Rectal smooth muscle tissue (tissue), 1 donor: ENCODE results near the gene ZCWPW2.
A peak's percentile ranks its signal among the peaks of the same experiment; 100 is the strongest.

Experiments used
- H3K27ac ChIP-seq: one replicate; pipeline ENCODE4 v1.7.0; 2013; ENCODE audit warnings: low read depth, low read length, inconsistent platforms
- H3K27me3 ChIP-seq: one replicate; pipeline ENCODE4 v1.7.0; 2013; ENCODE audit warnings: low read length; ENCODE audit not compliant: control insufficient read depth, insufficient read depth
- H3K36me3 ChIP-seq: one replicate; pipeline ENCODE4 v1.7.0; 2013; ENCODE audit warnings: low read length; ENCODE audit not compliant: control insufficient read depth, insufficient read depth
- H3K4me1 ChIP-seq: one replicate; pipeline ENCODE4 v1.7.0; 2013; ENCODE audit warnings: low read length; ENCODE audit not compliant: control insufficient read depth, insufficient read depth
- H3K4me3 ChIP-seq: one replicate; pipeline ENCODE4 v1.7.0; 2013; ENCODE audit warnings: low read length
- H3K9ac ChIP-seq: one replicate; pipeline ENCODE4 v1.7.0; 2013; ENCODE audit warnings: low read length

The ZCWPW2 gene

DNA sequence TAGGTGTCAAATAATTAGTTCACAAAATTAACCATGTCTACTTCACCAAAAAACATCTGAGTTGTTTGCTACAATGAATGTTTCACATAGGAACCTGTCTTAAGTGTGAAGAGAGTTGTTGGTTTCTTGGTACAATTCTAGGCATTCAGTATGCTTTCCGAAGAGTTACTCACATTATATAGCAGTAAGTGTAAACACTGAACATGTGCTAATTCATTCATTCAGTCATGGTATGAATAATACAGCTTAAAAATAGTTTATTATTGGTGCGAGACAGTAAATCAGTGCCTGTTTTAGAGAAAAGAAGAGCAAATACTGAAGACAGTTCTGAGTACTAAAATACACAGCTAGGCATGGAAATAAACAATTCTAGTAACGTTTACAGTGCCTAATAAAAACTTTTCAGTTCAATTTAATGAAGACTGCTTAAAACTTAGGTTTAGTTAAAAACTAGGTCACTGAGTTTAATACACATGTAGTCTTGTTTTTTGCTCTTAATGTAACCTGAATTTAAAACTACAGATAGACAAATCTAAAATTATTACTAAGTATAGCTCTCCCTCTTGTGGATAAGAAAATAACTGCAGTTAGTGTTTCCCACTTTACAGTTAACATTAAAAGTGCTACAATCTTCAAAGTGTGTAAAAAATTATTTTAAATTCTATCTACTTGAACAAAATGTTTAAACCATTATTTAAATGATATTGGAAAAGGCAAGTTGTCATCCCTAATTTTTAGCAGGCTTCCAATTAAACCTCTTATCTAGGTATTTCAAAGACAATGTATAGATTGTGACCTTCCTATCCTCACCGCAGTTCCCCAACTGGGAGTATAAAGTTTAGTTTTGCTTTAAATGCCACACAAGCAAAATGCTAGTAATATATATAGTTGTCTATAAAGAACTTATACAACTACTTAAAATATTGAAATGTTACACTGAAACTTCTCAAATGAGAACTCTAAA lies 20.1 kb upstream of the ZCWPW2 start:
- Histone ChIP-seq H3K9ac (no peak overlapping the region), H3K36me3 (no peaks in the 10 kb centered on the region), H3K27me3 (no peaks in the 10 kb centered on the region), H3K27ac (no peak overlapping the region), H3K4me3 (no peak overlapping the region), H3K4me1 (peaks cover 3% of the 10 kb centered on the region)

DNA sequence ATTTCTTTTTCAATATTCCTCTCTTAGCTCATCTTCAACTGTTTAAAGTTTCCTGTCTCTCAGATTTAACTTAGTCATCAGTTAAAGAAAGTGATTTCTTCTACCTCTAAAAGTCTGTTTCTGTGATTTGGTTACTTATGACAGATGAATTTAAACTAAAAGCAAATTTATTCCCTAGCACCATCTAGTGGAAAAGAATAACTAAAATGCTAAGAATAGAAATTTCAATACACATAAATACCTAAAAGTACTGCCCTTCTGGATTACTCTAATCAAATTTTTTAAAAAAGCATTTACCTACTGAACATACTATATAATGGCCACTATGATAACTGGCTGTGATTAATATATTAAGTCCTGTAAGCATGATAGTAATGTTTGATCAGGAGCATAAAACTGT lies 14.0 kb upstream of the ZCWPW2 start:
- no peaks in the 10 kb centered on the region for H3K27me3 ChIP-seq
- H3K36me3 ChIP-seq = no peaks in the 10 kb centered on the region
- H3K27ac ChIP-seq = no peak overlapping the region
- no peaks in the 10 kb centered on the region for H3K4me1 ChIP-seq
- no peak overlapping the region for H3K9ac ChIP-seq
- no peak overlapping the region for H3K4me3 ChIP-seq

DNA sequence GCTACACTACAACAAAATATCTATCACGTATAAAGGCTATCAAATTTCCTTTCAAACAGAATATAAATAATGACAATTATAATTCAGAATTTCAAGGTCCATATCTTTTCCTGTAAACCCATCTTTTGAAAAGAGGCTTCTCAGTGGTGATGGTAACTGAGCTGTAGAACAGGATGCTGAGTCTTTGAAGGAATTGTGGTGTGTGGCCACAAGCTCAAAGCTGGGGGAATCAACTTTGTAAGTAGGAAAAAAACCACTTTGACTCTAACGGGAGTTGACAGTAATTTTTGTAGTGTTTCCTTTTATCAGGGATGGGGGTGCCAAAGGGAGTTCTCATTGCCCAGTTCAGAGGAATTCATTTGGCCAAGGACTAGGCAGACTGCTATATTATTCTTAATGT lies 13.3 kb upstream of the ZCWPW2 start:
- no peak overlapping the region for H3K4me3 ChIP-seq
- H3K9ac ChIP-seq = no peak overlapping the region
- H3K4me1 ChIP-seq = no peaks in the 10 kb centered on the region
- H3K27me3 ChIP-seq = no peaks in the 10 kb centered on the region
- H3K27ac ChIP-seq = no peak overlapping the region
- no peaks in the 10 kb centered on the region for H3K36me3 ChIP-seq

DNA sequence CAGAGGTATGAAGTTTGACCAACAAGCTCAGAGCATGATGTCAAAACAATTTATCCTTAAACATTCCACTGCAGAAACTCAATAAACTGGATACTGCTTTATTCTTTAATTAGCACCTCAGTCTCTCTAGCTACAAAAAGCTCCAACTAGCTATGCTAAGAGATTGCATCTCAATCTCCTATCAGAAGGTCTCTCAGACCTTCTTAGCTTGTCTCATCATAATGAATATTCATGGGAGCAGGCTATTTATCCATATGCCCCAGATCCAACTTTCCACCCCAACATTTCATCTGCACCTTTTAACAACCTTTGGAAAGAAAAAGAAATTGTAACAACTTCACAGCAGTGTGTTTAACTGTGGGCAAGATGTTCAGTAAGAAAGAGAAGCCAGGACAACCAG lies 11.3 kb upstream of the ZCWPW2 start:
- Histone ChIP-seq H3K36me3 (no peaks in the 10 kb centered on the region), H3K9ac (no peak overlapping the region), H3K4me3 (no peak overlapping the region), H3K27me3 (no peaks in the 10 kb centered on the region), H3K27ac (no peak overlapping the region), H3K4me1 (peaks cover 3% of the 10 kb centered on the region)

DNA sequence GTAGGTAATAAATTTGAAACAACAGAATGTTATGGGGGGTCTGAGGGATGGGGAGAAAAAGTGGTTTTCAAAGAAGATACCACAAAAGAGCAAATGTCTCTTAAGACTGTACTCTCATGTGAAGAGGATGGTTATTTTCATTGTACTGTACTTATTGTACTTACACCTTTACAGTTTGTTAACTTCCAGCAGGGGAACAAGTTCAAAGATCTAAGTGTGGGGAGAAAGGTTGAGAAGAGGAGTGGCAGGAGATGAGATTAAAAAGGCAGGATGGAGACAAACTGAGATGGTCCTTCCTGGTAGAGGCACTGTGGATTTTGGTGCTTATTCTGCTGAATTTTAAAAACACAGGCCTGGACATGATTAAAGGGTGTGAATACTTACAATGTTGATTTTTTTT lies 5.4 kb upstream of the ZCWPW2 start:
- H3K4me3 ChIP-seq = no peak overlapping the region
- no peaks in the 10 kb centered on the region for H3K36me3 ChIP-seq
- H3K27ac ChIP-seq = no peak overlapping the region
- peaks cover 16% of the 10 kb centered on the region for H3K4me1 ChIP-seq
- no peaks in the 10 kb centered on the region for H3K27me3 ChIP-seq
- H3K9ac ChIP-seq = no peak overlapping the region

DNA sequence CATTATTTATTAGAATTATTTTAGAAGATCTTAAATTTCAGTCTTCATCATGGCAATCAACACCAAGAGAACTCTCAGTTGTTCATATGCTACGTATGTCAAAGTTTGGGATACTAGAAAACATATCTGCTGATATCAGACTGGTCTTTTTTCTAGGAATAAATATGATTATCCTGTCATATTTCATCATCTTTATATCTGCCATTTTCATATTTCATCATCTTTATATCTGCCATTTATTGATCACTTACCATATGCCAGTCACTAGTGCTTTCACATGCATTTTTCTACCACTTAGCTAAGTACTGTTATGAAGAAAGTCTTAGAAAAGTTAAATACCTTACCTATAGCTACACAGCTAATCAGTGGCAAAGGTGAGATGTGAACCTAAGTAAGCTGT lies 2.8 kb upstream of the ZCWPW2 start:
- Histone ChIP-seq H3K27me3 (no peaks in the 10 kb centered on the region), H3K9ac (no peak overlapping the region), H3K4me1 (peaks cover 16% of the 10 kb centered on the region), H3K27ac (no peak overlapping the region), H3K4me3 (no peak overlapping the region), H3K36me3 (no peaks in the 10 kb centered on the region)

DNA sequence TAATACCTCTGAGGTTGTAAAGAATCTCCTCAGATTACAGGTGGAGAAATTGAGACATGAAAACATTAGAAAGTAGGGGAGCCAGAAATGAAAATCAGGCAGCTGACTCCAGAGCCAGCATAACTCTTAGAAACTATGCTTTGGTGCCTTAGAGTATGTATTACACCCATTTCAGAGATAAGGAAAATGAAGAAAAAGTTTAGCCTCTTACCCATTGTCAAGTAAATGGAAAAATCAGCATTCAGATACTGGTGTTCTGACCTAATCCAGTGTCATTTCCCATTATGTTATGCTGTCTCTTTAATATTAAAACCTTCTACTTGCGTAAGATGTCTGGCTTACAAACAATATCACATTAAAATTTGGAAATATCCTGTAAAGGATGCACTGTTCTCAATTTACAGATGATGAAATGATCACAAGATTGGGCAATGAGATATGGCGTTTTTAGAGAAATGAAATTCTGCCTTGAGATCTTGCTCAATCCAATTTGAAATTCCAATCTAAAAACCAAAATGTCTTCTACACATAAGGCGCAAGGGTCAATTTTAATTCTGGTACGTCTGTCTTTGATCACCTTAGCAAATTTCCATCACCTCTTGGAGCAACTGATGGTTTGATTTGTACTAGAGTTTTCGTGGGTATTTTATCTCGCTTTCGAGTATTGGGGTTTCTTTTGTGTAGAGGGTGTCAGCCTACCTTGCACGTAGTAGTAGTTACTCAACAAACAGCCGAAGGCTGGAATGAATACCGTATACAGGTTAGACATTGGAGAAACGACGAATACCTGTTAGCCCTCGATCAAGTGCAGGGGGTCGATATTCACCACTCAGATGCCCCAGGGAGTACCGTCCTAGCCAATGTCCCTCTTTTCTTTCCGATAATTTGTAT lies 902 bp upstream of the ZCWPW2 start:
- H3K27ac ChIP-seq = peak overlapping the region; percentile 99
- peak overlapping the region; percentile 71 for H3K9ac ChIP-seq
- H3K36me3 ChIP-seq = no peaks in the 10 kb centered on the region
- peak overlapping the region; percentile 96 for H3K4me3 ChIP-seq
- peaks cover 11% of the 10 kb centered on the region for H3K4me1 ChIP-seq
- H3K27me3 ChIP-seq = no peaks in the 10 kb centered on the region

DNA sequence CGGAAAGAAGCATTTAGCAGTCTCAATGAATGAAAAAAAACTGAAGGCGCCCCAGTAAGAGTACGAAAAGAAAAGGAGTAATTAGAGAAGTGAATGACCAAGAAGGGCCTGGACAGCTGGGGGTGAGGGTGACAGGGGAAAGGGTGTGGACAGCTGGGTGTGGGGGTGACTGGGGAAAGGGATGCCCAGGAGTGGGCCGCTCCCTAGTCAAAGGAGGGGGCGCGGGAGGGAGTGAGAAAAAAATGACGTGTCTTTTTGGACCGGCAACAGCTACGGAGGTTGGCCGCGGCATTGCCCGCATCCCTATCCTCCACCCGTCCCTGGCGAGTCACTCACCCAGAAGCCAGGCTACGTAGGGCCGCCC lies 274 bp upstream of the ZCWPW2 start:
- H3K27me3 ChIP-seq = no peaks in the 10 kb centered on the region
- no peaks in the 10 kb centered on the region for H3K36me3 ChIP-seq
- peak overlapping the region; percentile 96 for H3K4me3 ChIP-seq
- peaks cover 11% of the 10 kb centered on the region for H3K4me1 ChIP-seq
- H3K27ac ChIP-seq = peak overlapping the region; percentile 99
- H3K9ac ChIP-seq = peak overlapping the region; percentile 71

DNA sequence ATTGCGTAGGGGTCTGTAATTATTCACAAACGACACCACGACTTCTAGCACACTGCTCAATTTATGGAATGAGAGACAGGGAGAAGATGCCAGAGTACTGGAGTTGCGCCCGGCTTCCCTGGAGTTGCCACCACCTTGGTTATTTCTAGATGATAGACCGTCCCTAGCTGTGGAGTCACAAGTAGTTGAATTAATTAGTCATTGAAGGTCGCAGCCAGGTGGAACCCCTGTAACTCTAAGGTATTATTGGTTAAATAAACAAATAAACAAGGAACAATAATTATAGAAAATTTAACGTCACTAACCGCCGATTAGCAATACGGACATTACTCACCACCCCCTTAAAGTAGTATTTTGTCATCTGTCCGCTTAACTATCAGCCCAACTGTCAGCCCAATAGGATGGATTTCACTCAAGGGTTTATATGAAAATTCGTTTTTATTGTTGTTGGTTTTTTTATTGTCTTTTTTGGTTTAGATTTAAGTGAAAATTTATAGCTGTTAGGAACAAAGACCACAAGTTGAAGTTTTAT lies 1.0 kb downstream of the ZCWPW2 start:
- Histone ChIP-seq H3K4me1 (peaks cover 11% of the 10 kb centered on the region), H3K27me3 (no peaks in the 10 kb centered on the region), H3K9ac (peak overlapping the region; percentile 89), H3K27ac (peak overlapping the region; percentile 99), H3K36me3 (peaks cover 4% of the 10 kb centered on the region), H3K4me3 (peak overlapping the region; percentile 96)

DNA sequence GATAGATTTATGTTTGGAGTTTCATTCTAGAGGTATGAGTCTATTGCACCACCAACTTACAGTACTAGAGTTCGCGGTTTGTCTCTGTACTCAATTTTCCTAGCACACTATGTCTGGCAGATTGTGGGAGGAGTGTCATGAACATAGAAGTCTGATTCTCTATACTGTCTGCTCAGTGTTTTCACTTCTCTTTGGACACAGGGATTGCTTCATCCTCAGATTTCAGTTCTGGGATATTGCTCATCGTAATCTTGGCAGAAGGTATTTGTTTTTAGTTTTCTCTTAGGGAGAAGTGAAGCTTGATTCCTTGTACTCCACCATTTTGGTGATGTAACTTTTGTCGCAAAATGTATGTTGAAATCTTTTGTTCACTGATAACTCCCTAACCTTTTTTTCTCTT lies 27.9 kb downstream of the ZCWPW2 start:
- H3K4me3 ChIP-seq = no peak overlapping the region
- H3K9ac ChIP-seq = no peak overlapping the region
- no peaks in the 10 kb centered on the region for H3K4me1 ChIP-seq
- H3K27me3 ChIP-seq = no peaks in the 10 kb centered on the region
- H3K27ac ChIP-seq = no peak overlapping the region
- no peaks in the 10 kb centered on the region for H3K36me3 ChIP-seq

DNA sequence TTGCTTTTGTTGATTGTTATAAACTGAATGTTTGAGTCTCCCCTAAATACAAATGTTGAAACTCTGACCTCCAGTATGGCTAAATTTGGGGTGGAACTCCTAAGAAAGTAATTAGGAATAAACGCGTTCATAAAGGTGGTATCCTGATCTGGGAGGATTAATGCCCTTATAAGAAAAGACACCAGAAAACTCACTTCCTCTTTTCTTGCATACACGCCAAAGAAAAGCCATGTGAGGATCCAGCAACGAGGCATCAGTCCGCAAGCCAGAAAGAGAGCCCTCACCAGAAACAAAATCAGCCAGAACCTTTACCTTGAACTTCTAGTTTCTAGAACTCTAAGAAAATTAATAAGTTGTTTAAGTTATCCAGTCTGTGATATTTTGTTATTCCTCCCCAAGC lies 37.5 kb downstream of the ZCWPW2 start:
- H3K4me1 ChIP-seq = no peaks in the 10 kb centered on the region

DNA sequence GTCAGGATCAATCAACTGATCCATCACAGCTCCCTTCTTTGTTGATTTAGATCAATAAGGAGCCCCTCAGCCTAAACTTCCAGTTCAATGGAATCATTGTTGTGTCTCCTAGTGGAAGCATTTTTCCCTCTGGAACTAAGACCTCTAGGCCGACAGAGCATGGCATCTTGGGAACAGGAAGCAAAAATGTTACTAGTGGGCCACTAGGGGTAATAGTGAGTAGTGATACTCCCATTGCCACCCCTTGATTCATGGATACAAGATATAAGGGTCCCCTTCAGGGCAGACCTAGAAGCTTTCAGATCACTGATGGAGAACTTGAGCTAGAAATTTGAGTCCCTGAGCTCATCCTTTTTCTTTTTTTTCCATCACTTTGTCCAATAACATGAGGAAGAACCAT lies 40.5 kb downstream of the ZCWPW2 start:
- no peaks in the 10 kb centered on the region for H3K27me3 ChIP-seq
- H3K27ac ChIP-seq = no peak overlapping the region
- H3K9ac ChIP-seq = no peak overlapping the region
- no peak overlapping the region for H3K4me3 ChIP-seq
- H3K4me1 ChIP-seq = no peaks in the 10 kb centered on the region
- H3K36me3 ChIP-seq = no peaks in the 10 kb centered on the region

More for the DNA sequence above, 37.5 kb downstream of the ZCWPW2 start:
- Histone ChIP-seq H3K36me3 (no peaks in the 10 kb centered on the region), H3K9ac (no peak overlapping the region), H3K27ac (no peak overlapping the region), H3K4me3 (no peak overlapping the region), H3K27me3 (no peaks in the 10 kb centered on the region)
